HG03103 (cell line): ENCODE data around the gene PLB1.
"Not testable (repeated sequence)": the region's sequence is repeated elsewhere in the genome, so short reads cannot be mapped to it uniquely, and the experiment has no call there.

ENCODE experiments used
- ATAC-seq: cut with Tn5 transposase; IDR thresholded peaks from one replicate; pipeline ENCODE4 v1.9.1; 2021; ENCODE audit warnings: low read depth; ENCODE audit not compliant: unreplicated experiment

PLB1 gene

DNA sequence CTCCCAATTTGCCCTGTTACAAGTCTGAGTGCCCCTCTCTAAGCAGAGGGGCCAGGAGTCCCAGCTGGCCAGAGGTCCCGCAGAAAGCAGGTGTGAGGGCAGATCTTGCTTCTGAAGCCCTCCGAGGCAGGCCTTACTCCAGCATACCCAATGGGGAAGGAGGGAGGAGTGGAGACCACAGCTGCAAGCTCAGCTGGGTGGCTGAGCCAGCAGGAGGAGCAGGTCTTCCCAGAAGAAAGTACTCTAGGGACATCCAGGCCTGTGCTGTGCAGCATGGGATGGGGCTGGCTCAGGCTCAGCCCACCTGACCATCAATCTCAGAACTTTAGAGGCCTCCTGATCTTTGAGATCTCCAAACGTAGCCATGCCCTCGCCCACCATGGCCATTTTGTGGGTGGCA lies 31.3 kb downstream of the PLB1 start:
- ATAC-seq = no peak

DNA sequence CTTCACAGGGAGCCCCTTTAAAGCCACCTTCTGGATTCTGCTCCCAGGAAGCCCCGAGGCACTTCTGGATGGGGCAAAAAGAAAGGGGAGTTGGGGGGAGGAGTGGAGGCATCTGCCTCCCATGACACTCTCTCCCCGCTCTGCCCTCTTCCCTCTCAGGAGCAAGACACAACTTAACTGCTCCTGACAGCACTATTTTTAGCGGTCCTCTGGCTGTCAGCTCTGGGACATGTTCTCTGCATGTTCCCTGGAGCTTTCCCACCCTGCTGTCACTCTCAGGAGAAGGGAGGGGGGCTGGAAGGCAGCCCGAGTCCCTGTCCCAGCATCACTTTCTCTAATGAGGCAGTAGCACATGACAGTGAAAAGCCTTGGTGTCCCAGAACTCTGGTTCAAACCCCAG lies 32.3 kb downstream of the PLB1 start:
- ATAC-seq = no peak

DNA sequence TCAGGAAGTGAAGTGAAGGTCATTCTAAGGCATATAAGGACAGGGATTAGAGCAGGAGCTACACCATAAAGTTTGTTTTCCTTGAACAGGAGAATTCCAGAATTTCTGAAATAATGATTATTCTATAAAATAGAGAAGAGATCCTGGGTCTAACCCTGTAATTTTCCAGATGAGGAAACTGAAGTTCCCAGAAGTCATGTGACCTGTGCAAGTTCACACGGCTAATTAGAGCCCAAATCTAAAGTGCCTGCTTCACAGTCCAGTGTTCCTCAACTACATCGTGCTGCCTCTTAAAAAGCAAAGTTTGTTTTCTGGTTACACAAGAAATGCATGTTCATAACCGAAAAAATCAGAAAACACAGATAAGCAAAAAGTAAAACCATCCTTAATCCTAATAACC lies 34.9 kb downstream of the PLB1 start:
- ATAC-seq = no peak

DNA sequence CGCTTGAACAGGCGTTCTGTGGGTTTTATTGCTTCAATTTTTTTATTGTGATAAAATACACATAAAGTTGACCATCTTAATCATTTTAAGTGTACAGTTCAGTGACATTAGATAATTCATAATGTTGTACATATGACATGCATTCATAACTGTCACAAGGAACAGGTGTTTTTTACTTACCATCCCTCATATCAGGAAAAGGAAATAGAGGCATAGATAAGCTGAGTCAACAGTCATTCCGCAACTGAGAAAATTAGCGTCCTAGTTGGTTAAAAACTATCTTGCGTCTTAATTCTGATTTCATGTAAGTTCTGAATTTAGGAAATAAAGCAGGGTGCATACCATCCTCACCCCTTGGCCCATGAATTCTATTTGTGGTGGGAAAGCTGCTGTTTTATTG lies 36.5 kb downstream of the PLB1 start:
- ATAC-seq = no peak

DNA sequence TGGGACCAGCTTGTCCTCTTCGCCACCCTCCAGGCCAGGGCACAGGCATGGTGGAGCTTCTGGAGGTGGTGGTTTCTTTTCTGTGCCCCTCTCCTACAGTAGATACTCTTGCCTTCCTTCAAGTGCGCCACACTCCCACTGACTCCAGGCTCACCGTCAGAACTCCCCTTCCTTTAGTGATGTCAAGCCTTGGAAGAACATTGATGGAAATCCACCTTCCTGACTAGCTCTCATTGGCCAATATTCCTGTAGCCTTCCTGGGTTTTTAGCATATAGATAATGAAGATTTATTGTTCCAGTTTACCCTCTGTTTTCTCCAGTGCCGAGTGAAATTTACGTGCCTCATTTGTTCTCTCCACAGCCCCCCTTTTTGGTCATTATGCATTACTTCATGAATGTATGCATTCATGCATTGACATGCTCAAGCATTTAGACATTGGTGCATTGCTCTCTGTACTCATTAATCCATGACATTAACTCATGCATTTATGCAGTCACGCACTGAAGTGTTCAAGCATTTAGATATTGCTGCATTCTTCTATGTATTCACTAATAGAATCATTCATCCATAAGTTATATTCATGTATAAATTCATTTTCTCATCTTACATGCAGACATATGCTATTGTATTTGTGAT lies 37.3 kb downstream of the PLB1 start:
- no peak for ATAC-seq

DNA sequence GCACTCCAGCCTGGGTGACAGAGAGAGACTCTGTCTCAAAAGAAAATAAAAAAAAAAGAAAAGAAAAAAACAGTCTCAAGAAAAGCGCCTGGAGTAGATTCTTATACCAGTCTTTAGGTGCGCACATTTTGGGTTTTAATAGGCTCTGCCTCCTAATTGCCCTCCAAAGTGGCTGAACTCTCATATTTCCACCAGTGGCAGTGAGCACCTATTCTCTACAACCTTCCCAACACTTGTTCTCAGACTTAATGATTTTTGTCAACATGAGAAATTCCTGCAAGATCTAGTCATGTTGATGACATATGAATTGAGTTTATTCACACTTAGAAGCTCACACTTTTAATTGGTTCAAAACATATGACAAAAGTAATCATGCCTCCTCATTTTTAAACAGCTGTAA lies 39.0 kb downstream of the PLB1 start:
- no peak for ATAC-seq

DNA sequence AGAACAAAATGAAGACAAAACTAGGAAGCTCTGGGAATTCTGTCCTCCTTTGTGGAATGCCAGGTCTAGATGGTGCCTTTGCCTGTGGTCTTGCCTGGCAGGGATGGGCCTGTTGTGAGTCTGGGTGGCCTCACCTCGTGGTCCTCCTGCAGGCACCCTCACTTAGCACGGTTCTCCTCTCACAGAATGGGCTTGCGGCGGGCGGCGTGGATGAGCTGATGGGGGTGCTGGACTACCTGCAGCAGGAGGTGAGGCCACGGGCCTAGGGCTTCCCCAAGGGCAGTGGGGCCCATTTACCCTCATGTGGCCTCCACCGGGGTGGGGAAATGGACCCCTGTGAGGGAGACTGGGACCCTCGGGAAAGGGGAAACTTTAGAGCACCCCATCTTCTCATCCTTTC lies 42.3 kb downstream of the PLB1 start:
- no peak for ATAC-seq

DNA sequence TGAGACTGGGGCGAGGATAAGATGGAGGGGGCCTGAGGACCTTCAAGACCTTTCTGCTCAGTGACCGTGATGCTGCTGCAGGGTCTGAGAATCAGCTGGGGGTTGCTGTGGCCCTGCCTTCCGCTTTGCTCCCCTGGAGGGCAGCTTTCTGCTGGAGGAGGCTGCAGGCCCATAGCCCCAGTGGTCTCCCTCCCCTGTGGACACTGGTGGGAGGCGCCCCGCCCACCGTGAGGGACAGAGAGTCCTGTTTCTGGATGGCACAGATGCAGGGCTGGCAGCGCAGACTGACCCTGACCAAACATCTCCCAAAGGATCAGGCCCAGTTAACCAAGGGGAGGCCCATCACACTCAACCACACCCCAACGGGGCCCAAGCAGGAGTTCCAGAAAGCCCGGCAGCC lies 42.8 kb downstream of the PLB1 start:
- ATAC-seq = no peak

DNA sequence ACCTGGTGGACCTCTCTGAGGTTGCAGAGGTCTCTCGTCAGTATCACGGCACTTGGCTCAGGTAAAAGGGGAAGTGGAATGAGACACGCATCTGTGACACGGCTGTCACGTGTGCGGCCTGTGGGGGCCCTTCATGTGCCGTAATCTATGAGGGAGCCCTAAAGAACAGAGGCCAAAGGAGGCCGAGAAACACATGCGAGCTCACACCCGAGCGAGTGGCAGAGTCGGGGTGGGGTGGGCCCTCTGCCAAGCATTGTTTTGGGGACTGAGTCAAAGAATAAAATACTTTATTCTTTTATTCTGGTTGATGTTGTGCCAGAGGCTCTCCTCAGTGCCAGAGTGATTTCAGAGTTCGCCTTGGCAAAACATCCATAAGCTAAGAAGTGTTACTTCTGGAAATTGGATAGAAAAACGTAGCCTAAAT lies 43.3 kb downstream of the PLB1 start:
- ATAC-seq = no peak

DNA sequence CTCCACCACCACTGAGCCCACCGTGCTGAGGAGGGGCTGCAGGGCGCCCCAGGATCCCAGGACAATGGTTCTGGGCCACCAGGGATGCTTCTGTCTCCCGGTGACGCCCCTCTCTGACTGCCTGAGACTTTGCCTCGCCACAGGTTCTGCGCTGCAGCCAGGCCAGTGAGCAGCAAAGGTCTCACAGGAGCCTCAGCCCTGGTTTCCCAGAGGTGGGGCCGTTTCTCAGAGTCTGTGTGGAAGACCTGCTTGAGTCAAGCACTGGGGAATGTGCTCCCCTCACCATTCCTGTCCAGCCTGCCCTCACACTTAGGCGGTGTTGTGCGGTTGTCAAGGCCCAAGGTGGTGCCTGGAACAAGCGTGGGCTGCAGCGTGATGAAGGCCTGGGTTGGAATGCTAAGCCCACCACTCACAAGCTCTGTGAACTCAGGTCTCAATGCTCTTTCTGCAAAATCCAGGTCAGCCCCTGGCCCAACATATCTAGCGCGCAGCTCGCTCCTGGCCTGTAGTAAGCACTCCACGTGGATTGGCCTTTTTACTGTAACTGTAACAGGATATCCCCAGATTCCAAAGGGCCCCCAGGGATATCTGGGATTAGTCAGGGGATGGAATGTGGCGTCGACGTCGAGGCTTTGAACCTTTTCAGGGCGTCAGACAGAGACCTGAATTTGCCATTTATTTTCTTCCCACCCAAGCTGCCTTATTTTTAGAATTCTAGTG lies 47.6 kb downstream of the PLB1 start:
- ATAC-seq = no peak

DNA sequence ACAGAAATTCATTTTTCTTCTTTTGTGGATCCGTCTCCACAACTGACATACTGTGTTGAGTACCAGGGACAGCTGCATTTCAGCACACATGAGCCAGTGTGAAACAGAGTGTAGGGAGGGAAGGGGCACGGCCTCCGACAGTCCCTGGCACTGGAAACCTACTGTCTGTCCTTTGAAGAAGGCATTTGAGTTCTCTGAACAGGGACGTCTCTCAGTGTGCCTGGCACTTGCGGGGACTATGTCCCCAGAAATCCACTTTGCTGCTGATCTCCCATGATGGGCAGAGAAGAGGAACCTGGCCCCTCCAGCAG lies 48.1 kb downstream of the PLB1 start:
- no peak for ATAC-seq

DNA sequence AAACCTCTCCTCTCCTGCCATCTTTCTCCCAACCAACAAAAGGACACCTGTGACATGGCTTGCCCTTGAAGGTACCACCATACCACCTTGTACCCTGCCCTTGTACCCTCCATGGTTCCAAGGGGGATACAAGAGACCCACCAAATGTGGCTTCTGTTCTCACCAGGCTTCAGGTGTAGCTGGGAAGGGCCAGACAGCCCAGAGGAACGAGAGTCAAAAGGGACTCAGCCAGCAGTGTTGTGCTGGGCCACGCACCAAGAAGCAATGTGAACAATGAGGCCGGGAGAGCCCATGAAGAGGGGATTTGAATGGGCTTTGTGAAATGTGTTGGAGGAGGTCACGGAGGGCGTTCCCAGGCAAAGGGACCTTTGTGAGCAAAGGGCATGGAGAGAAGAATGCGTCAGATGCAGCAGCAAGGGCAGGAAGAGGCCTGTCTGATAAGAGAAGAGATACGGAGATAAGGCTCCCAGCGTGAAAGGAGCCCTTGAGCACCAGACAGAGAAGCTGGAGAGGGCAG lies 48.6 kb downstream of the PLB1 start:
- ATAC-seq = no peak

DNA sequence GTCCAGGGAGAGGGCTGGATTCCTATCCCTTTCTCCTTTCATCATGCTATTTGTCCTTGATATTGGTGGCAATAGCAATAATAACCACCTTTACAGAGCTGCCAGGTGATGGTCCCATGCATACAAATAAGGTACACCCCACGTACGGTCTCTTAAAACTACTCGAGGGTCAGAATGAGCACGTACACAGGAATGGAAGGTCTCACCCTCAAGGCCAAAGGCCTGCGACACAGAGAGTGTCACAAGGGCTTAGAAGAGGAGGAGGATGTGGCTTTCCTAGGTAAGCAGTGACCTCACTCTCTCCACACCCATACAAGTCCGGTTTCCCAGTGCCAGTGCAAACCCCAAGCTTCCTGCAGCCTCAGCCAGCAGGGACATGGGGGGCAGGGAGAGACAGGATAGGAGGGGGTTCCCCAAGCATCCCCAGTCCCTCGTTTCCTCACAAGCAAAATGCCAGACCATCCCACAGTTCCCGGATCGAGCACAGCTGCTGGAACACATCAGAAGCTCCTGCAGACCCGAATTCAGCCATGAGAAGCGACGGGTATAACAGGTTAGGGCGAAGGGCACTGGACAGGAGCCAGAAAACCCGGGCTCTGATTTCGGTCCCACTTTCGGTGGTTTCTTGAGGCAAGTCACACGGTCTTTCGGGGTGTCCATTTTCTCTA lies 49.2 kb downstream of the PLB1 start:
- no peak for ATAC-seq

DNA sequence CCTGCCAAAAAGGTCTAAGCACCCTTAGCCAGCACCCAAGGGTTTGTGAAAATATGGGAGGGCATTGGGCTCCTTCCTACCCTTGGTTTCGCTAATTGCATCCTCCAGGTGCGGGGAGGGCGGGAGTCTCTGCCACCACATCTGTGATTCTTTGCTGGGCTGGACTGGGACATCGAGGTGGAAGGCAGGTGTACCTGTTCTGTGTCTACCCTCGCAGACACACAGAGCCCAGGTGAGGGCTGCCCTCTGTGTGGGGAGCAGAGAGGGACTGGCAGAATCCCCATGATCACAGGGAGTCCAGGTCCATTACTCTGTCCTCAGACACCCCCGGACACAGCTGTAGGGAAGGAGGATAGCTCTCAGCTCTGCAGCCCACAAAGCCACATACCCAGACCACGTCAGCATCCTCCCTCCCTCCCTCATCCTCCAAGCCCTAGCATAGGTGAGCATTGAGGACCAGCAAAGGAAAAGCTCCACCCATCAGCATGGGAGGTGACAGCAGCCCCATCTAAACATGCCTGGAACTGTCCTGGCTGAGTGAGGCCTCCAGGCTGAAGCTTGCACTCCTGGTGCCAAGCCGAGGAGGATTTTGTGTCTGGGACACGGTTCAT lies 49.8 kb downstream of the PLB1 start:
- ATAC-seq = no peak

DNA sequence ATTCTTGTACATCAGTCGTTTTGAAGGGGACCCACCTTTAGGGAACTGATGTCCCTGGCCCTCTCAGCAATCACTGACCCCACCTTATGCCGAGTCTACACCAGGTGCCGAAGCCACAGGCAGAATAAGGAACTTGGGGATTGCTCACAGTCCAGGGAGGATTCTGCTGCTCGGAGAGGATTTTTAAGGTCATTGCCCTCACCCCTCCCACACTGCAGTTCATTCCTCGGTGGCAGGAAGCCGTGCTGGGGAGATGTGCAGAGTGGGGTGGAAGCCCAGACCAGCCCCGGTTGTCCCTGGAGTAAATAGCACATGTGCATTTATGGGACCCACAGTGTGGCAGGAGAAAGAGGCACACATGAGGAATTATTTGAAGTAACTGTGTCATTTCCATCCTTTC lies 50.4 kb downstream of the PLB1 start:
- no peak for ATAC-seq

DNA sequence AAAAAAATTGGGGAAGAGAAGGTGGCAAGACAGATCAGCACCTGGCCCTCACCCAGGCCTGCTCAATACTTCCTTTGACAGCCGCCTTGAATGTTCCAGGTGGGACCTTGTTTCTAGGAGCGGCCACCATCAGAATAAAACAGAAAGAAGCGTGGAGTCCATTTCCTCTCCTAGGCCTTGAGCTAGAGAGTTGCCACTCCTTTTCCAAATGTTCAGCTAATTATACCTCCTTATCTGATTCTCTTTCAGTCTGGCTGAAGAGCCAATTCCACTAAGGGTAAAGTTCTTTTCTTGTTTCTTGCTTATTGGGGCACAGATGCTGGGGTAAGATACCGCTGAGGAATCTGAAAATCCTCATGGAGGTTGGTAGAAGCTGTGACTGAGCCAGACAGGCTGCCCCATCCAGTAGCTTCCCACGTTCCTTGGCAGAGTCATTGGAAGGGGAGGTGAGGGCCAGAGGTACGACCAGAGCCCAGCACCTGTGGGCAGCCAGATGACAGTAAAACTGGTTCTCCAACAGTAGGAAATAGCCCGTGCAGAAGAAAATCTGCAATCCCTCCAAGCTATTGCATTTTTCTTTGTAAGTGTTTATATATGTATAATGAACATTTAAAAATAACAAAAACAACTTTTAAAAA lies 51.5 kb downstream of the PLB1 start:
- ATAC-seq = no peak

DNA sequence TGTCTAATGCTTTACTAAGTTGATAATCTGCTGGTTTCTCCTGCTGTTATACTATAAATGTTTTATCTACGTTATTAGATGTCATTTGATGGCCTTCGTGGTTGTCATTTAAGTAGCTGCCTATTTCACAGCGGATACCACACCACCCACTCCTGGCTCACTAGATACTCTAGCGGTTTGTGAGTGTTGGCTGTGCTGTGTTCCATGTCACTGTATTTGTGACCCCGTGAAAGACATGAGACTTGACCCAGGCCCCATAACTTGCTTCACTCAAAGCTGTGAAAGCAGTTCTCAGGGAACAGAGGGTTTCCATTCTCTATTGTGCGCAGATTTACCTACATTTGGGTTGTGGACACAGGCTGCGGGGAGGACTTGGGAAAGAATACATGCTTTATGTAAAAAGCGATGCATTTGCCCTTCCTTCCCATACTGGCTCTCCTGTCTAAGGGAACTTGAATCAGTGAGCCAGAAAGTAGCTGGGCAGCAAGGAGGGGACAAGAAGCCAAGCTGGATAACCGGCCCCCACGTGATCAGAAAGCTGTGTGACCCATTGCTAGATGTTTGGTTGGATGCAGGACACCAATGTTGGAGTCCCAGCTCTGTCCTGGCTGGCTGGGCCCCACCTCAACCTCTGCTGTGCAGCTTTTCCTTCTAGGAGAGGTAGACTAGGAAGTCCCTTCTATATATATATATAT lies 52.2 kb downstream of the PLB1 start:
- no peak for ATAC-seq

DNA sequence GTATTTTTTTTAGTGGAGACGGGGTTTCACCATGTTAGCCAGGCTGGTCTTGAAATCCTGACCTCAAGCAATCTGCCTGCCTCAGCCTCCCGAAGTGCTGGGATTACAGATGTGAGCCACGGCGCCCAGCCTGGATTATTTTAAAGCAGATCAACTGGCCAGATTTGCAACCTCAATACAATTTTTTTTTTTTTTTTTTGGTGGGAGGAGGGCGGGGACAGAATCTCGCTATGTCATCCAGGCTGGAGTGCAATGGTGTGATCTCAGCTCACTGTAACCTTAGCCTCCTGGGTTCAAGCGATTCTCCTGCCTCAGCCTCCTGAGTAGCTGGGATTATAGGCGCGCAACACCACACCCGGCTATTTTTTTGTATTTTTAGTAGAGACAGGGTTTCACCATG lies 54.5 kb downstream of the PLB1 start:
- ATAC-seq = not testable (repeated sequence)

DNA sequence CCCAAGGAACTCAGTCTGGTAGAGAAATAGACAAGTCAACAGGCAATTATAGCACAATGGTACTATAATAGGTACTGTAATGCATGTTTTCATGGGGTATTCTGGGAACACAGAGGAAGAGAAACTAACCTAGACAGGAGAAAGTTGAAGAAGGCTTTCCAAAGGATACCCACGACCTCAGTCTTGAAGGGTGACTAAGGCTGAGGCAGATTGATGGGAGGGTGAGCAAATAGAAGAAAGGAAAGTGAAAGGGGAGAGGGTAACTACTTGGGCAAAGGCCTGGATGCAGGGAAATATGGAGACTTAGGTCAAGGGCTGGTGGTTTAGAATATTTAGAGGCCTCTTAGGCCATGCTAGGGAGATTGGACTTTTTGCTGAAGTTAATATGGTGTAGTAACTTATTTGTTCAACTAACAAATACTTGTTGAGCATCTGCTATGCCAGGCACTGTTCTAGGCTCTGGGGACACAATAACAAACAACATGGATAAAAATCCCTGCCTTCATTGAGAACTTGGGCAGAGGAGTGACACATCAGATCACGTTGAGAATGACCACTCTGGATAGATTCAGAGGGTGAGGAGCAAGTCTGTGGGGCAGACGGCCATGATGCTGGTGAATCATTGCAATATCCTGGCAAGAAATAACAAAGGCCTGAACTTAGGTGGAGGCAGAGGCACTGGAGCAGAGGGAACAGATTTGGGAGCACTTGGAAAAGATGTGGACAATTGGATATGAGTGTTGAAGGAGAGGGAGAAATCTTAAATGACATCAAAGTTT lies 56.4 kb downstream of the PLB1 start:
- ATAC-seq = no peak

DNA sequence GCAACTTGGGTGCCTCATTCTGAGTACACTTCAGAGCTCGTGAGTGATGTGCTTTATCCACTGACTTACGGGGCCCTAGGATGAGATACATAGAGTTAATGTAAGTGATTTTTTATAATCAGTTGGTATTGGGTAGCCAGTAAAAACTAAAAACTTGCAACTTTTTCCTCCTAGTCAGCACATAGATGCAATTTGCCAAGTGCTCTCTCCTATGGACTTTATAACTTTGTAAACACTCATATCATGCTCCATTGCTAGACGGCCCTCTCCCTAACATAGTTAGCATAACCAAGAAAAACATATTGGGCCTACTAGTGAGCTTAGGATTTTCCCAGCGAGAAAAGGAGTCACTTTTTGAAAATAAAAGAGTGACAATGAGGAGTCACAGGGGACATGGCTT lies 60.4 kb downstream of the PLB1 start:
- ATAC-seq = no peak
